BE2C (cell line): Measurements from ENCODE around the gene ACCS.

ENCODE experiments used
- DNase-seq: peaks from one replicate; pipeline ENCODE4 v3.0.0-alpha.2; 2020
- H3K27me3 ChIP-seq: fragments of 250-450 bp; sonication (Bioruptor Pico); 2 replicates; pipeline ENCODE4 v1.5.1; 2020; ENCODE audit warnings: mild to moderate bottlenecking
- H3K36me3 ChIP-seq: fragments of 250-450 bp; sonication (Bioruptor Pico); 2 replicates; pipeline ENCODE4 v1.5.1; 2020; ENCODE audit warnings: mild to moderate bottlenecking
- H3K4me1 ChIP-seq: fragments of 250-450 bp; sonication (Bioruptor Pico); 2 replicates; pipeline ENCODE4 v1.5.1; 2020
- H3K4me3 ChIP-seq: 2 replicates; pipeline ENCODE4 v1.5.1; 2011; ENCODE audit warnings: low read depth, low read length
- H3K9me3 ChIP-seq: fragments of 250-450 bp; sonication (Bioruptor Pico); 2 replicates; pipeline ENCODE4 v1.5.1; 2020
- CTCF ChIP-seq: IDR thresholded peaks from 2 replicates; pipeline ENCODE4 v1.5.1; 2012; ENCODE audit warnings: mild to moderate bottlenecking, low read depth, low read length

Gene ACCS

DNA sequence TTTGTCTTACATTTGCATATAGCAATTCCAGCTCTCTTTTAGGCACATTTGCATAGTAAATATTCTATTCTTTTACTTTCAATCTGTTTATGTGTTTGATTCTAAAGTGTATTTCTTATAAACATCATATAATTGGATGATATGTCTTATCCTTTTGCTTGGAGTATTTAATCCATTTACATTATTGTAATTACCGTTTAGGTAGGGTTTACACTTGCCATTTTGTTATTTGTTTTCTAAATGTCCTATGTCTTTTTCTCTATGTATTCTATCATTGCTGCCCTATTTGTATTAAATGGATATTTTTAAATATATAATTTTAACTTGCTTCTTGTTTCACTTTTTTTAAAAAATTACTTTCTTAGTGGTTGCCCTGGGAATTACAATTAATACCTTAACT is 41.1 kb upstream of the ACCS start:
- no peaks in the 10 kb centered on the region for H3K27me3 ChIP-seq

GRCh38 chr11:44025727-44026126 is 40.3 kb upstream of the ACCS start:
- no peak for TF ChIP-seq CTCF
- Histone ChIP-seq H3K36me3 (no peaks in the 10 kb centered on the region), H3K4me1 (no peaks in the 10 kb centered on the region), H3K27me3 (no peaks in the 10 kb centered on the region), H3K9me3 (no peaks in the 10 kb centered on the region), H3K4me3 (no peak overlapping the region)
- no peak for DNase-seq

More for the DNA sequence above, 41.1 kb upstream of the ACCS start:
- no peak for DNase-seq
- TF ChIP-seq CTCF = no peak
- Histone ChIP-seq H3K4me1 (no peaks in the 10 kb centered on the region), H3K4me3 (no peak overlapping the region), H3K36me3 (no peaks in the 10 kb centered on the region), H3K9me3 (no peaks in the 10 kb centered on the region)

- Histone ChIP-seq H3K27me3 (no peaks in the 10 kb centered on the region), H3K36me3 (no peaks in the 10 kb centered on the region), H3K9me3 (no peaks in the 10 kb centered on the region), H3K4me1 (no peaks in the 10 kb centered on the region), H3K4me3 (no peak overlapping the region)
- no peak for DNase-seq
- no peak for TF ChIP-seq CTCF
Observed at GRCh38 chr11:44028401-44028800, 37.7 kb upstream of the ACCS start.

DNA sequence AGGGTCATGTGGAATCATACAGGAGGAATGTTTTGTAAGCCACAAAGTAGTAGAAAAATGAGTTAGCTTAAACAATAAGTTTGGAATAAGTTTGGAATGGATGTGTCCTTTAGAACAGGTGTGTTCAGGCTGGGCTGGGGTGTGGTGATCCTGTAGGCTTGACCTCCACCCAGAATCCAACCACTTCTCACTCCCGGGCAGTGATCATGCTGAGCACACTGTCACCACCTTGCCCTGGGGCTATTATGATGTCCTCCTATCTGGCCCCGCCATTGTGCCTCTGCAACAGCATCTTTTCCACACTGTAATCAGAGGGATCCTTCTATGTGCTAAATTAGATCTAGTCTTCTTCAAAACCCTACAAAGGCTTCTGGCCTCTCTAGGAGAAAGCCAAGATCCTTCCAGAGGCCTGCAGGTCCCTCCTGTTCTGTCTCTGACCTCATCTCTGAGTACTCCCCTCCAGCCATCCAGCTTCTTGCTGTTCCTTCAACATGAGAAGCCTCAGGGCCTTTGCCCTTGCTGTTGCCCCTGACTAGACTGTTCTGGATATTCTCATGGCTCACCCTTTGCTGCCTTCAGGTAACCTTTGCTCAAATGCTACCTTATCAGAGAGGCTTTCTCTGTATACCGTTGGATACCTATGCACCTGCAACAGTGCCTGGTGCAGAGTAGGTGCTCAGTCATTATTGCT is 37.1 kb upstream of the ACCS start:
- Histone ChIP-seq H3K4me1 (no peaks in the 10 kb centered on the region), H3K9me3 (no peaks in the 10 kb centered on the region), H3K36me3 (no peaks in the 10 kb centered on the region), H3K27me3 (no peaks in the 10 kb centered on the region), H3K4me3 (no peak overlapping the region)
- TF ChIP-seq CTCF = no peak
- DNase-seq = no peak

GRCh38 chr11:44029507-44029845 is 36.6 kb upstream of the ACCS start:
- no peak for DNase-seq
- Histone ChIP-seq H3K36me3 (no peaks in the 10 kb centered on the region), H3K27me3 (no peaks in the 10 kb centered on the region), H3K9me3 (no peaks in the 10 kb centered on the region), H3K4me3 (no peak overlapping the region), H3K4me1 (no peaks in the 10 kb centered on the region)
- no peak for TF ChIP-seq CTCF

DNA sequence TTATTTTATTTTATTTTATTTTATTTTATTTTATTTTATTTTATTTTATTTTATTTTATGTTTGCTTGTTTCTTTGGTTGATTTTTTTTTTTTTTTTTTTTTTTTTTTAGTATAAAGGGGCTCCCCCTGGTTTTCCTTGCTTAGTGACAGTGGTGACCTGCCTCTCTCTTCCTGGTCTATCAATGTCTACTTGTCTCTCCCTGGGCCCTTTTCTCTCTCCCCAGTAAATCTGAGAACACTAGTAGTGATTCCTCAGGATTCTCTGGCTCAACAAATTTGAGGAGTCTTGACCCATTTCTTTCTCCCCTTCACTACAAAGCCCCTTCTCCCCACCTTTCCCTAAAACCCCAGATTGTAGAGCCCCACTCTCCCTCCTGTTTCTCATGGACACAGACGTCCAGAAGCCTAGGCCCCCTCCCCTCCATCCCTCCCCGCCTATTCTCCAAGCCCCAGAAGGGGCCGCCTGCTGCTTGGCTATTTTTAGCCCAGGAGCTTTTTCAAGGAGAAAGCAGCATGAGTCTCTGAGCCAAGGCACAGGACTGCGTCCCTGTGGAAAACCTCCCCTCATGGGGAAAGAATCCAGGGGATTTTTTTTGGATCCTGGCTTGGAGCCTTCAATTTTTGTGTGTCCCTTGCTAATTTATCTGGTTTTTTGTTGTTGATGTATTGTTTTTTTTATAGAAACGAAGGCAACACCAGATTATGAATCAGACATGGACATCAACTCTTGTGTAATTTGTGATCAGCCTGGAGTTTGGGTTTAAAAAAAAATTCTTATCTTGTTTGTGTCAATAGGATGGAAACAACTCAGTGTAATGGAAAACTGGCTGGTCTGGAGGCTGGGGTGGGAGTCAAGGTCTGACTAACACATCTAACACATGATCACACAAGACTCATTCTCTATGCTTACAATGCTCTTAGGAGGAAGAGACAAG is 35.8 kb upstream of the ACCS start:
- TF ChIP-seq CTCF = no peak
- no peaks in the 10 kb centered on the region for H3K4me1 ChIP-seq
- no peaks in the 10 kb centered on the region for H3K36me3 ChIP-seq
- no peak overlapping the region for H3K4me3 ChIP-seq
- H3K27me3 ChIP-seq = no peaks in the 10 kb centered on the region
- no peak for DNase-seq
- no peaks in the 10 kb centered on the region for H3K9me3 ChIP-seq
